ENCODE results near the gene MYH7.

The MYH7 gene

DNA sequence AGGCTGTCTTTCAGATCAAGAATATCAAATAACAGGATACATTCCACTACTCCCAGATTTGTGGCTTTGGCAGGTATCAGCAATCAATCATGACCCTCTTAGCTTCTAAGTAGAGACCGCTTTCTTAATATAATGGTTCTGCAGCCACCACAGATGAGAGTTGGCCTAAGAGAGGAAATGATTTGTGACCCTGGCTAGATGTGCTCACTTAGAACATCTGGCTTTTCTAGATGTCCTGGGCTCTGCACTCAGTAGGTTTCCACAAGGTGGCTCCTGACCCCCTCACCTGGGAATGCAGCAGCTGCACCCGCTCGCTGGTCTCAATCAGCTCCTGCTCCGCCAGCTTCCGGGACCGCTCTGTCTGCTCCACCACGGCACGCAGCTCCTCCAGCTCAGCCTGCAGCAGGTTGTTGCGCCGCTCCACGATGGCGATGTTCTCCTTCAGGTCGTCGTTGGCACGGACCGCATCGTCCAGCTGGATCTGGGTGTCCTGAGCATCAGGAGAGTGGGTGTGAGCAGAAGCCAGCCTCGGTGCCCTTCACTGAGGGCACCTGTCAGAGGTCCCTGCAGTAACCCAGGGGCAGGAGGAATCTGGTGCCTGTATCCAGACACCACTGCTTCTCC is 49.7 kb downstream of the MYH7 start:
- H3K4me3 ChIP-seq (replicated peaks; ENCODE audit: low read depth, low read length) = no peak overlapping the region
- TF ChIP-seq, protein P1, sequence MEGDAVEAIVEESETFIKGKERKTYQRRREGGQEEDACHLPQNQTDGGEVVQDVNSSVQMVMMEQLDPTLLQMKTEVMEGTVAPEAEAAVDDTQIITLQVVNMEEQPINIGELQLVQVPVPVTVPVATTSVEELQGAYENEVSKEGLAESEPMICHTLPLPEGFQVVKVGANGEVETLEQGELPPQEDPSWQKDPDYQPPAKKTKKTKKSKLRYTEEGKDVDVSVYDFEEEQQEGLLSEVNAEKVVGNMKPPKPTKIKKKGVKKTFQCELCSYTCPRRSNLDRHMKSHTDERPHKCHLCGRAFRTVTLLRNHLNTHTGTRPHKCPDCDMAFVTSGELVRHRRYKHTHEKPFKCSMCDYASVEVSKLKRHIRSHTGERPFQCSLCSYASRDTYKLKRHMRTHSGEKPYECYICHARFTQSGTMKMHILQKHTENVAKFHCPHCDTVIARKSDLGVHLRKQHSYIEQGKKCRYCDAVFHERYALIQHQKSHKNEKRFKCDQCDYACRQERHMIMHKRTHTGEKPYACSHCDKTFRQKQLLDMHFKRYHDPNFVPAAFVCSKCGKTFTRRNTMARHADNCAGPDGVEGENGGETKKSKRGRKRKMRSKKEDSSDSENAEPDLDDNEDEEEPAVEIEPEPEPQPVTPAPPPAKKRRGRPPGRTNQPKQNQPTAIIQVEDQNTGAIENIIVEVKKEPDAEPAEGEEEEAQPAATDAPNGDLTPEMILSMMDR (IDR thresholded peaks at IDR 0.05; ENCODE audit: low read length, missing control alignments) = no peak
- DNase-seq (ENCODE audit: low read depth) = no peak

DNA sequence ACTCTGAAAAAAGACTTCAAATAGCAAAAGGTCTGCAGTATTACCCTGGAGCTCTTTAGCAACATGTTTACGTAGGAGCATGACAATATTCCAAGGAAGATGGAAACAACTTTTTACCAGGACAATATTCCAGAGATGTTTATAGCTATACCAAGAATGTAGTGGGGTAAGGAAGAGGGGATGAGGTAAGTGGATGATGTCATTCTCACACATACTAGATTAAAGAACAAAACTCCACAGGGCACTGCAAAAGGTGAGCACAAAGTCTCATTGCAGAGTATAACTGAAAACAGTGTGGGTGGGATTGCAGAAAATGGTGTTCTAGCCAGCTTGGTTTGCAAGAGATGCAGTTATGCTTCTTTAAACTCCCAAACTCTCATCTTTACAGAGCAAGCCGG is 50.2 kb downstream of the MYH7 start:
- TF ChIP-seq, protein P1 (IDR thresholded peaks at IDR 0.05; ENCODE audit: low read length, missing control alignments) = no peak

DNA sequence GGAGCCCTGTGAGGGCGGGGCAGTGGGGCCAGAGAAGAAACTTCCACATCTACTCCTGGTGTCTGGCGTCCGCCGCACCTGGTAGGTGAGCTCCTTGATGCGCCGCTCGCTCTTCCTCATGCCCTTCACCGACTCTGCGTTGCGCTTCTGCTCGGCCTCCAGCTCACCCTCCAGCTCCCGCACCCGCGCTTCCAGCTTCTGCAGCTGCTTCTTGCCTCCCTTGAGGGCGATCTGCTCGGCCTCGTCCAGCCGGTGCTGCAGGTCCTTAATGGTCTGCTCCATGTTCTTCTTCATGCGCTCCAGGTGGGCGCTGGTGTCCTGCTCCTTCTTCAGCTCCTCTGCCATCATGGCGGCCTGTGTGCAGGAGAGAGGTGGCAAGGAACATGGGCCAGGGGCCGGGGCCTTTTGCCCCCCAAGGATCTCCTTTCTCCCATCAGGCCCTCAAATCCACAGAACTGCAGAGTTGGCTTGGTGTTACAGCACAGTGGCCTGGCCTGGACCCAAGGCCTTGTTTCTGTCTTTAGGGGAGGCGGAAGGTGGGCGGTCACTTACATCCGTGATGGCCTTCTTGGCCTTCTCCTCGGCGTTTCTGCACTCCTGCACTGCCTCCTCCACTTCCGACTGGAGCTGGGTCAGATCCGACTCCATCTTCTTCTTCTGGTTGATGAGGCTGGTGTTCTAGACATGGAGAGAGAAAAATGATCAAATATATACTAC is 50.9 kb downstream of the MYH7 start:
- TF ChIP-seq, protein P1 (IDR thresholded peaks at IDR 0.05; ENCODE audit: low read length, missing control alignments) = no peak
- no peak for DNase-seq (ENCODE audit: low read depth)
- no peak overlapping the region for H3K4me3 ChIP-seq (replicated peaks; ENCODE audit: low read depth, low read length)

More for the DNA sequence above, 50.2 kb downstream of the MYH7 start:
- H3K4me3 ChIP-seq (replicated peaks; ENCODE audit: low read depth, low read length) = no peak overlapping the region
- no peak for DNase-seq (ENCODE audit: low read depth)

DNA sequence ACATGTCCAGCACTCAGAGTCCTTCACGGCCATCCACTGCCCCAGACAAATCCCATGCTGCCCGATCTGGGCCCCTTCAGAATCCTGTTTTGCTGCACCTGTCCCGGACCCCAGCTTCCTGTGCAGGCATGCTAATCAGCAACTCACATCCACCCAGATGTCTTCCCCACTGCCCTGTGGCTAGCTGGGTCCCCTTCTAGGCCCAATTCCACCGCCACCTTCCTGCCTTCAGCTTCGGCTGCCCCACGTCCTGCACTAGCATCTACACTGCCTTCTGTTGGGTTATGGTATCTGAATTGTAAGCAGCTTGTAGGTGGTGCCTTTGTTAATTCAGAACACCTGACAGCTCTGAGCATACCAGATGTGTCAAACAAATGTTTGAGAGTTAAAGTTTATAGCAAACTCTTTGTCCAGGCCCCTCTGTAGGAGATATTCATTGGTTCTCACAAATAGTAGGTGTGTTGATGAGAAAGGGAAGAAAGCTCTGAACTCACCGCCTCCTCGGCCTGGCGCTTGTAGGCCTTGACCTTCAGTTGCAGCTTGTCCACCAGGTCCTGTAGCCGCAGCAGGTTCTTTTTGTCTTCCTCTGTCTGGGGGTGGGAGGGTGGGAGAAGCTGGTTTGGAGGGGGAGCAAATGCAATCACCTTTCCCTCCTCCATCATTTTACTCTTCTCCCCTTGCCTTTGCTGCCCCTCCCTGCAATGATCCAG is 52.6 kb downstream of the MYH7 start:
- TF ChIP-seq, protein P1 (IDR thresholded peaks at IDR 0.05; ENCODE audit: low read length, missing control alignments) = no peak
- no peak overlapping the region for H3K4me3 ChIP-seq (replicated peaks; ENCODE audit: low read depth, low read length)
- DNase-seq (ENCODE audit: low read depth) = no peak

DNA sequence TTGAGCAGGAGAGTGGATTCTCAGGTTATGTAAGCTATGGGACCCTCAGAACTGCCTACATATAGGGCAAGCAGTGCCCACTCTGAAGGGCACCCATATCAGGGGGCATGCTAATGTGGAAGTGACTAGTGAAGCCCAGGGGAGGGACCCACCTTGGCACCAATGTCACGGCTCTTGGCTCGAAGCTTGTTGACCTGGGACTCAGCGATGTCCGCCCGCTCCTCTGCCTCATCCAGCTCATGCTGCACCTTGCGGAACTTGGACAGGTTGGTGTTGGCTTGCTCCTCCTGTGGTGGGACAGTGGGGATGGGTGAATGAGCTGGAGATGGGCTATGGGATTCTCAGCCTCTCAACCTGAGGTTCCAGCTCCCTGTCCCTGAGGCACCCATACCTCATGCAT is 53.2 kb downstream of the MYH7 start:
- TF ChIP-seq, protein P1 (IDR thresholded peaks at IDR 0.05; ENCODE audit: low read length, missing control alignments) = no peak
- no peak overlapping the region for H3K4me3 ChIP-seq (replicated peaks; ENCODE audit: low read depth, low read length)
- DNase-seq (ENCODE audit: low read depth) = no peak

DNA sequence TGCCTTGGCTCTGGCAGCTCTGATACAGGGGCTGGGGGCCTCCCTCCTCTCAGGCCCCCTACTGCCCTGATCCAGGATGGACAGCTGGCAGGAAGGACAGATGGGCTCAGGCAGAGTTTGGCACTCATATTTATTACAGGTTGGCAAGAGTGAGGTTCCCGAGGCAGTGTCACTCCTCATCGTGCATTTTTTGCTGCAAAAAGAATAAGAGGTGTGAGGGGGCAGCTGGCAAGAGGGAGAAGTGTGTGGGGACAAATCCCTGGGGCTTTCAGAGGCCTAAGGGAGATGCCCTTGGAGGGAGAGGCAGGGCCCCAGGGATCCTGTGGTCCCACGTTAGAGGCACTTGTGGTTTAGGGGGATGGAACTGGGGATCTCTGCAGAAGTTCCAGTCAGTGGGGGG is 53.6 kb downstream of the MYH7 start:
- no peak overlapping the region for H3K4me3 ChIP-seq (replicated peaks; ENCODE audit: low read depth, low read length)
- DNase-seq (ENCODE audit: low read depth) = no peak
- TF ChIP-seq, protein P1 (IDR thresholded peaks at IDR 0.05; ENCODE audit: low read length, missing control alignments) = no peak
